GM23338 (cell line): ENCODE measurements around the gene SLC38A10. TPM values are rescaled to one million over a fixed set of nuclear protein-coding genes. Genes with fewer than 3 reads are reported as not detected.

ENCODE experiments used
- ATAC-seq: fragments of 200-7000 bp; cut with Tn5 transposase; 3 replicates; pipeline ENCODE4 v1.9.1; 2020
- DNase-seq: peaks from one replicate; pipeline ENCODE4 v3.0.0-alpha.2; 2015; ENCODE audit warnings: low spot score
- H2AFZ ChIP-seq: fragments of 200-600 bp; sonication (generic); 2 replicates; pipeline ENCODE4 v1.8.0; 2016; ENCODE audit warnings: antibody characterized with exemption, mild to moderate bottlenecking, moderate library complexity
- H3F3A ChIP-seq: fragments of 200-600 bp; sonication (generic); replicated peaks from 2 replicates; pipeline ENCODE4 v1.8.0; 2017; ENCODE audit warnings: antibody characterized with exemption, mixed run types, low read depth
- H3K27ac ChIP-seq: fragments of 200-600 bp; sonication (generic); 2 replicates; pipeline ENCODE4 v1.6.1; 2016; ENCODE audit warnings: low read depth
- H3K27me3 ChIP-seq: fragments of 200-600 bp; sonication (generic); 2 replicates; pipeline ENCODE4 v1.8.0; 2016; ENCODE audit warnings: mild to moderate bottlenecking, mixed run types, moderate library complexity; ENCODE audit not compliant: insufficient read depth
- H3K36me3 ChIP-seq: fragments of 200-600 bp; sonication (generic); 2 replicates; pipeline ENCODE4 v1.8.0; 2016; ENCODE audit warnings: mild to moderate bottlenecking; ENCODE audit not compliant: insufficient read depth
- H3K4me1 ChIP-seq: fragments of 200-600 bp; sonication (generic); 2 replicates; pipeline ENCODE4 v1.8.0; 2016; ENCODE audit warnings: mild to moderate bottlenecking, moderate library complexity; ENCODE audit not compliant: insufficient read depth
- H3K4me2 ChIP-seq: fragments of 200-600 bp; sonication (generic); 2 replicates; pipeline ENCODE4 v1.7.1; 2017; ENCODE audit warnings: mixed run types
- H3K4me3 ChIP-seq: fragments of 200-600 bp; sonication (generic); 2 replicates; pipeline ENCODE4 v1.6.1; 2016; ENCODE audit warnings: mixed run types
- H3K79me2 ChIP-seq: fragments of 200-600 bp; sonication (generic); replicated peaks from 2 replicates; pipeline ENCODE4 v1.8.0; 2017; ENCODE audit warnings: mild to moderate bottlenecking; ENCODE audit not compliant: insufficient read depth
- H3K9me2 ChIP-seq: fragments of 200-600 bp; sonication (generic); 2 replicates; pipeline ENCODE4 v1.8.0; 2017; ENCODE audit not compliant: insufficient read depth
- H4K20me1 ChIP-seq: fragments of 200-600 bp; sonication (generic); replicated peaks from 2 replicates; pipeline ENCODE4 v1.8.0; 2017; ENCODE audit warnings: mild to moderate bottlenecking; ENCODE audit not compliant: insufficient read depth
- H3K27ac Mint-ChIP-seq: 2 replicates; pipeline ENCODE4 v1.8.0; 2020; ENCODE audit warnings: inconsistent platforms, mild to moderate bottlenecking, moderate library complexity, mixed read lengths
- H3K27me3 Mint-ChIP-seq: 3 replicates; pipeline ENCODE4 v1.8.0; 2022; ENCODE audit warnings: low read depth, mild to moderate bottlenecking, moderate library complexity, mixed read lengths, inconsistent platforms; ENCODE audit not compliant: insufficient read depth, poor library complexity
- H3K36me3 Mint-ChIP-seq: 3 replicates; pipeline ENCODE4 v1.8.0; 2021; ENCODE audit warnings: low read depth, mild to moderate bottlenecking, inconsistent platforms, moderate library complexity, mixed read lengths
- H3K4me1 Mint-ChIP-seq: 3 replicates; pipeline ENCODE4 v1.8.0; 2020; ENCODE audit warnings: mild to moderate bottlenecking, inconsistent platforms, mixed read lengths
- H3K4me3 Mint-ChIP-seq: 3 replicates; pipeline ENCODE4 v1.8.0; 2021; ENCODE audit warnings: moderate library complexity, mild to moderate bottlenecking, inconsistent platforms, mixed read lengths
- H3K9me3 Mint-ChIP-seq: 3 replicates; pipeline ENCODE4 v1.8.0; 2020; ENCODE audit warnings: moderate library complexity, mild to moderate bottlenecking, inconsistent platforms, mixed read lengths
- CREB1 ChIP-seq: fragments of 250-450 bp; sonication (Bioruptor Pico); IDR thresholded peaks from 2 replicates; pipeline ENCODE4 v1.5.0; 2020; ENCODE audit warnings: low read depth, mild to moderate bottlenecking, moderate library complexity
- EZH2 ChIP-seq: fragments of 200-600 bp; sonication (generic); IDR thresholded peaks from one replicate; pipeline ENCODE4 v1.8.0; 2017; ENCODE audit warnings: antibody characterized with exemption, mild to moderate bottlenecking, low read depth; ENCODE audit not compliant: unreplicated experiment
- EZH2phosphoT487 ChIP-seq: fragments of 200-600 bp; sonication (generic); IDR thresholded peaks from one replicate; pipeline ENCODE4 v1.8.1; 2018; ENCODE audit warnings: antibody characterized with exemption; ENCODE audit not compliant: unreplicated experiment
- JUNB ChIP-seq: IDR thresholded peaks from one replicate; pipeline ENCODE4 v1.6.1; 2016; ENCODE audit warnings: antibody characterized with exemption; ENCODE audit not compliant: unreplicated experiment
- NANOG ChIP-seq: IDR thresholded peaks from 2 replicates; pipeline ENCODE4 v1.6.1; 2016; ENCODE audit warnings: antibody characterized with exemption, borderline replicate concordance
- STAT1 ChIP-seq: IDR thresholded peaks from one replicate; pipeline ENCODE4 v1.6.1; 2016; ENCODE audit warnings: antibody characterized with exemption; ENCODE audit not compliant: unreplicated experiment
- ZNF114 ChIP-seq: fragments of 250-450 bp; sonication (Bioruptor Pico); IDR thresholded peaks from 2 replicates; pipeline ENCODE4 v1.5.0; 2020; ENCODE audit warnings: mild to moderate bottlenecking, moderate library complexity
- ZNF331 ChIP-seq: fragments of 250-450 bp; sonication (Bioruptor Pico); IDR thresholded peaks from 2 replicates; pipeline ENCODE4 v1.5.0; 2020; ENCODE audit warnings: low read depth, mild to moderate bottlenecking, moderate library complexity
- polyA plus RNA-seq: library from polyadenylated mRNA; unstranded; fragments of >200 nt; fragmentation: Nextera tagmentation; extraction: Ambion mirVana; gene quantifications from 2 replicates; pipeline ENCODE4 v1.2.1, GENCODE V29; 2016
- total RNA-seq: library from RNA; depleted of rRNA; stranded (reverse); fragments of >200 nt; shearing (Covaris generic); gene quantifications from 2 replicates; pipeline ENCODE4 v1.2.3, GENCODE V29; 2014
- TF ChIP-seq, protein P1 (sequence below): fragments of 250-450 bp; sonication (Bioruptor Pico); IDR thresholded peaks from 2 replicates; pipeline ENCODE4 v1.5.0; 2020; ENCODE audit warnings: mild to moderate bottlenecking, moderate library complexity
- TF ChIP-seq, protein P2 (sequence below): IDR thresholded peaks from 2 replicates; pipeline ENCODE4 v1.6.1; 2016; ENCODE audit warnings: antibody characterized with exemption
- TF ChIP-seq, protein P3 (sequence below), 2 experiments: fragments of 200-600 bp in 1 of 2; sonication (generic) in 1 of 2; conservative IDR thresholded peaks; 2 replicates each; pipeline versions ENCODE4 v1.5.1 to v1.6.1; 2016 to 2017; ENCODE audit warnings: antibody characterized with exemption in 2 of 2, low read depth in 2 of 2, mild to moderate bottlenecking in 2 of 2, moderate library complexity in 1 of 2
- TF ChIP-seq, protein P4 (sequence below): IDR thresholded peaks from one replicate; pipeline ENCODE4 v1.6.1; 2018; ENCODE audit warnings: antibody characterized with exemption; ENCODE audit not compliant: unreplicated experiment

SLC38A10 gene
- total and polyA plus RNA-seq, 2 experiments from 2014 or later = 17.1 to 55.8 TPM

GRCh38 chr17:81273698-81274470 is 21.2 kb downstream of the SLC38A10 start (continued):
- TF ChIP-seq, protein P1, sequence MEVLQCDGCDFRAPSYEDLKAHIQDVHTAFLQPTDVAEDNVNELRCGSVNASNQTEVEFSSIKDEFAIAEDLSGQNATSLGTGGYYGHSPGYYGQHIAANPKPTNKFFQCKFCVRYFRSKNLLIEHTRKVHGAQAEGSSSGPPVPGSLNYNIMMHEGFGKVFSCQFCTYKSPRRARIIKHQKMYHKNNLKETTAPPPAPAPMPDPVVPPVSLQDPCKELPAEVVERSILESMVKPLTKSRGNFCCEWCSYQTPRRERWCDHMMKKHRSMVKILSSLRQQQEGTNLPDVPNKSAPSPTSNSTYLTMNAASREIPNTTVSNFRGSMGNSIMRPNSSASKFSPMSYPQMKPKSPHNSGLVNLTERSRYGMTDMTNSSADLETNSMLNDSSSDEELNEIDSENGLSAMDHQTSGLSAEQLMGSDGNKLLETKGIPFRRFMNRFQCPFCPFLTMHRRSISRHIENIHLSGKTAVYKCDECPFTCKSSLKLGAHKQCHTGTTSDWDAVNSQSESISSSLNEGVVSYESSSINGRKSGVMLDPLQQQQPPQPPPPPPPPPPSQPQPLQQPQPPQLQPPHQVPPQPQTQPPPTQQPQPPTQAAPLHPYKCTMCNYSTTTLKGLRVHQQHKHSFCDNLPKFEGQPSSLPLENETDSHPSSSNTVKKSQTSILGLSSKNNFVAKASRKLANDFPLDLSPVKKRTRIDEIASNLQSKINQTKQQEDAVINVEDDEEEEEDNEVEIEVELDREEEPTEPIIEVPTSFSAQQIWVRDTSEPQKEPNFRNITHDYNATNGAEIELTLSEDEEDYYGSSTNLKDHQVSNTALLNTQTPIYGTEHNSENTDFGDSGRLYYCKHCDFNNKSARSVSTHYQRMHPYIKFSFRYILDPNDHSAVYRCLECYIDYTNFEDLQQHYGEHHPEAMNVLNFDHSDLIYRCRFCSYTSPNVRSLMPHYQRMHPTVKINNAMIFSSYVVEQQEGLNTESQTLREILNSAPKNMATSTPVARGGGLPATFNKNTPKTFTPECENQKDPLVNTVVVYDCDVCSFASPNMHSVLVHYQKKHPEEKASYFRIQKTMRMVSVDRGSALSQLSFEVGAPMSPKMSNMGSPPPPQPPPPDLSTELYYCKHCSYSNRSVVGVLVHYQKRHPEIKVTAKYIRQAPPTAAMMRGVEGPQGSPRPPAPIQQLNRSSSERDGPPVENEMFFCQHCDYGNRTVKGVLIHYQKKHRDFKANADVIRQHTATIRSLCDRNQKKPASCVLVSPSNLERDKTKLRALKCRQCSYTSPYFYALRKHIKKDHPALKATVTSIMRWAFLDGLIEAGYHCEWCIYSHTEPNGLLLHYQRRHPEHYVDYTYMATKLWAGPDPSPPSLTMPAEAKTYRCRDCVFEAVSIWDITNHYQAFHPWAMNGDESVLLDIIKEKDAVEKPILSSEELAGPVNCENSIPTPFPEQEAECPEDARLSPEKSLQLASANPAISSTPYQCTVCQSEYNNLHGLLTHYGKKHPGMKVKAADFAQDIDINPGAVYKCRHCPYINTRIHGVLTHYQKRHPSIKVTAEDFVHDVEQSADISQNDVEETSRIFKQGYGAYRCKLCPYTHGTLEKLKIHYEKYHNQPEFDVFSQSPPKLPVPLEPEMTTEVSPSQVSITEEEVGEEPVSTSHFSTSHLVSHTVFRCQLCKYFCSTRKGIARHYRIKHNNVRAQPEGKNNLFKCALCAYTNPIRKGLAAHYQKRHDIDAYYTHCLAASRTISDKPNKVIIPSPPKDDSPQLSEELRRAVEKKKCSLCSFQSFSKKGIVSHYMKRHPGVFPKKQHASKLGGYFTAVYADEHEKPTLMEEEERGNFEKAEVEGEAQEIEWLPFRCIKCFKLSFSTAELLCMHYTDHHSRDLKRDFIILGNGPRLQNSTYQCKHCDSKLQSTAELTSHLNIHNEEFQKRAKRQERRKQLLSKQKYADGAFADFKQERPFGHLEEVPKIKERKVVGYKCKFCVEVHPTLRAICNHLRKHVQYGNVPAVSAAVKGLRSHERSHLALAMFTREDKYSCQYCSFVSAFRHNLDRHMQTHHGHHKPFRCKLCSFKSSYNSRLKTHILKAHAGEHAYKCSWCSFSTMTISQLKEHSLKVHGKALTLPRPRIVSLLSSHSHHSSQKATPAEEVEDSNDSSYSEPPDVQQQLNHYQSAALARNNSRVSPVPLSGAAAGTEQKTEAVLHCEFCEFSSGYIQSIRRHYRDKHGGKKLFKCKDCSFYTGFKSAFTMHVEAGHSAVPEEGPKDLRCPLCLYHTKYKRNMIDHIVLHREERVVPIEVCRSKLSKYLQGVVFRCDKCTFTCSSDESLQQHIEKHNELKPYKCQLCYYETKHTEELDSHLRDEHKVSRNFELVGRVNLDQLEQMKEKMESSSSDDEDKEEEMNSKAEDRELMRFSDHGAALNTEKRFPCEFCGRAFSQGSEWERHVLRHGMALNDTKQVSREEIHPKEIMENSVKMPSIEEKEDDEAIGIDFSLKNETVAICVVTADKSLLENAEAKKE (CRISPR knock-in tag) = no peak
- TF ChIP-seq, protein P2, sequence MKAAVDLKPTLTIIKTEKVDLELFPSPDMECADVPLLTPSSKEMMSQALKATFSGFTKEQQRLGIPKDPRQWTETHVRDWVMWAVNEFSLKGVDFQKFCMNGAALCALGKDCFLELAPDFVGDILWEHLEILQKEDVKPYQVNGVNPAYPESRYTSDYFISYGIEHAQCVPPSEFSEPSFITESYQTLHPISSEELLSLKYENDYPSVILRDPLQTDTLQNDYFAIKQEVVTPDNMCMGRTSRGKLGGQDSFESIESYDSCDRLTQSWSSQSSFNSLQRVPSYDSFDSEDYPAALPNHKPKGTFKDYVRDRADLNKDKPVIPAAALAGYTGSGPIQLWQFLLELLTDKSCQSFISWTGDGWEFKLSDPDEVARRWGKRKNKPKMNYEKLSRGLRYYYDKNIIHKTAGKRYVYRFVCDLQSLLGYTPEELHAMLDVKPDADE = no peak
- no peak for TF ChIP-seq ZNF114 (CRISPR knock-in tag)

- ATAC-seq = no peak
- Mint-ChIP-seq H3K27ac (no peak overlapping the region; the same call in 1 of the 2 replicates), H3K36me3 (peaks cover 30% of the 10 kb centered on the region)
- TF ChIP-seq, protein P3, sequence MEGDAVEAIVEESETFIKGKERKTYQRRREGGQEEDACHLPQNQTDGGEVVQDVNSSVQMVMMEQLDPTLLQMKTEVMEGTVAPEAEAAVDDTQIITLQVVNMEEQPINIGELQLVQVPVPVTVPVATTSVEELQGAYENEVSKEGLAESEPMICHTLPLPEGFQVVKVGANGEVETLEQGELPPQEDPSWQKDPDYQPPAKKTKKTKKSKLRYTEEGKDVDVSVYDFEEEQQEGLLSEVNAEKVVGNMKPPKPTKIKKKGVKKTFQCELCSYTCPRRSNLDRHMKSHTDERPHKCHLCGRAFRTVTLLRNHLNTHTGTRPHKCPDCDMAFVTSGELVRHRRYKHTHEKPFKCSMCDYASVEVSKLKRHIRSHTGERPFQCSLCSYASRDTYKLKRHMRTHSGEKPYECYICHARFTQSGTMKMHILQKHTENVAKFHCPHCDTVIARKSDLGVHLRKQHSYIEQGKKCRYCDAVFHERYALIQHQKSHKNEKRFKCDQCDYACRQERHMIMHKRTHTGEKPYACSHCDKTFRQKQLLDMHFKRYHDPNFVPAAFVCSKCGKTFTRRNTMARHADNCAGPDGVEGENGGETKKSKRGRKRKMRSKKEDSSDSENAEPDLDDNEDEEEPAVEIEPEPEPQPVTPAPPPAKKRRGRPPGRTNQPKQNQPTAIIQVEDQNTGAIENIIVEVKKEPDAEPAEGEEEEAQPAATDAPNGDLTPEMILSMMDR (conservative IDR thresholded peaks at IDR 0.05; ENCODE audit: low read depth in 2 of 2) = no peak
- TF ChIP-seq, protein P4, sequence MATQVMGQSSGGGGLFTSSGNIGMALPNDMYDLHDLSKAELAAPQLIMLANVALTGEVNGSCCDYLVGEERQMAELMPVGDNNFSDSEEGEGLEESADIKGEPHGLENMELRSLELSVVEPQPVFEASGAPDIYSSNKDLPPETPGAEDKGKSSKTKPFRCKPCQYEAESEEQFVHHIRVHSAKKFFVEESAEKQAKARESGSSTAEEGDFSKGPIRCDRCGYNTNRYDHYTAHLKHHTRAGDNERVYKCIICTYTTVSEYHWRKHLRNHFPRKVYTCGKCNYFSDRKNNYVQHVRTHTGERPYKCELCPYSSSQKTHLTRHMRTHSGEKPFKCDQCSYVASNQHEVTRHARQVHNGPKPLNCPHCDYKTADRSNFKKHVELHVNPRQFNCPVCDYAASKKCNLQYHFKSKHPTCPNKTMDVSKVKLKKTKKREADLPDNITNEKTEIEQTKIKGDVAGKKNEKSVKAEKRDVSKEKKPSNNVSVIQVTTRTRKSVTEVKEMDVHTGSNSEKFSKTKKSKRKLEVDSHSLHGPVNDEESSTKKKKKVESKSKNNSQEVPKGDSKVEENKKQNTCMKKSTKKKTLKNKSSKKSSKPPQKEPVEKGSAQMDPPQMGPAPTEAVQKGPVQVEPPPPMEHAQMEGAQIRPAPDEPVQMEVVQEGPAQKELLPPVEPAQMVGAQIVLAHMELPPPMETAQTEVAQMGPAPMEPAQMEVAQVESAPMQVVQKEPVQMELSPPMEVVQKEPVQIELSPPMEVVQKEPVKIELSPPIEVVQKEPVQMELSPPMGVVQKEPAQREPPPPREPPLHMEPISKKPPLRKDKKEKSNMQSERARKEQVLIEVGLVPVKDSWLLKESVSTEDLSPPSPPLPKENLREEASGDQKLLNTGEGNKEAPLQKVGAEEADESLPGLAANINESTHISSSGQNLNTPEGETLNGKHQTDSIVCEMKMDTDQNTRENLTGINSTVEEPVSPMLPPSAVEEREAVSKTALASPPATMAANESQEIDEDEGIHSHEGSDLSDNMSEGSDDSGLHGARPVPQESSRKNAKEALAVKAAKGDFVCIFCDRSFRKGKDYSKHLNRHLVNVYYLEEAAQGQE = no peak
- TF ChIP-seq CREB1 (CRISPR knock-in tag) (no peak), EZH2 (no peak), EZH2phosphoT487 (no peak), JUNB (no peak), ZNF114 (CRISPR knock-in tag) (no peak), ZNF331 (CRISPR knock-in tag) (no peak), STAT1 (no peak), NANOG (no peak)
These were observed 22.5 kb downstream of the SLC38A10 start for GRCh38 chr17:81272616-81273015.

More at GRCh38 chr17:81272616-81273015, 22.5 kb downstream of the SLC38A10 start:
- Mint-ChIP-seq H3K27me3 (peaks cover 2% of the 10 kb centered on the region), H3K9me3 (no peaks in the 10 kb centered on the region), H3K4me3 (no peak overlapping the region), H3K4me1 (no peaks in the 10 kb centered on the region)
- Histone ChIP-seq H3F3A (no peaks in the 10 kb centered on the region), H3K4me2 (no peak overlapping the region), H3K27ac (no peak overlapping the region), H3K36me3 (no peaks in the 10 kb centered on the region), H3K4me1 (no peaks in the 10 kb centered on the region), H3K4me3 (no peak overlapping the region), H3K9me2 (no peaks in the 10 kb centered on the region), H2AFZ (no peak overlapping the region), H4K20me1 (no peaks in the 10 kb centered on the region; the same call in none of the 2 replicates), H3K79me2 (no peaks in the 10 kb centered on the region), H3K27me3 (no peaks in the 10 kb centered on the region)
- DNase-seq = no peak
